GM12878 (cell line): Measurements from ENCODE around the gene ZNF18. TPM values are rescaled to one million over a fixed set of nuclear protein-coding genes. Genes with fewer than 3 reads are reported as not detected.
A peak's percentile ranks its signal among the peaks of the same experiment; 100 is the strongest.

ENCODE experiments used
- ATAC-seq: fragments of 200-7000 bp; cut with Tn5 transposase; 3 replicates; pipeline ENCODE4 v1.9.1; 2020; ENCODE audit warnings: mild to moderate bottlenecking, moderate library complexity
- BruUV-seq: library from RNA; stranded (reverse); fragments of 400-500 nt; replicated peaks from 2 replicates; lab custom pipeline; 2021; lab: Mats Ljungman, UMichigan
- CTCF ChIA-PET: fragments of 300-600 bp; sonication (Branson Sonifier 250); formaldehyde crosslinking; extraction: SDS; loops from one replicate; lab custom pipeline; 2021; ENCODE audit warnings: inconsistent platforms; lab: Yijun Ruan, JAX
- POLR2A ChIA-PET: fragments of 350-600 bp; formaldehyde crosslinking; extraction: SDS; loops from one replicate; lab custom pipeline; 2021; ENCODE audit warnings: inconsistent platforms; lab: Charles Lee
- RAD21 ChIA-PET: fragments of 300-600 bp; sonication (Branson Sonifier 250); formaldehyde crosslinking; loops from one replicate; lab custom pipeline; 2023; ENCODE audit warnings: antibody characterized with exemption; ENCODE audit not compliant: unreplicated experiment; lab: Charles Lee
- SMC1A ChIA-PET: fragments of 300-600 bp; sonication (Branson Sonifier 250); formaldehyde crosslinking; loops from one replicate; lab custom pipeline; 2023; ENCODE audit not compliant: unreplicated experiment, uncharacterized antibody; lab: Charles Lee
- DNase-seq: peaks from one replicate; pipeline ENCODE4 v3.0.0-alpha.2; 2011; ENCODE audit warnings: low read depth, low spot score
- FAIRE-seq: peaks from 3 replicates; lab custom pipeline; 2011; peaks lifted over from hg19 to GRCh38; lab: Jason Lieb, UNC
- H2AFZ ChIP-seq: 2 replicates; pipeline ENCODE4 v1.6.0; 2011; ENCODE audit warnings: low read depth, low read length, control low read depth; ENCODE audit not compliant: control insufficient read depth
- H3K27ac ChIP-seq: 2 replicates; pipeline ENCODE4 v1.5.1; 2011; ENCODE audit warnings: control low read depth; ENCODE audit not compliant: control insufficient read depth, insufficient read depth
- H3K27me3 ChIP-seq, 2 experiments: replicated peaks in 1 of 2; 2 replicates each; pipeline versions ENCODE4 v1.6.0 to v1.6.1; 2011; ENCODE audit warnings: low read length in 1 of 2; ENCODE audit not compliant: control insufficient read depth in 2 of 2, insufficient read depth in 2 of 2
- H3K36me3 ChIP-seq, 2 experiments: 2 replicates each; pipeline ENCODE4 v1.5.1; 2011; ENCODE audit warnings: low read length in 1 of 2; ENCODE audit not compliant: control insufficient read depth in 2 of 2, insufficient read depth in 2 of 2
- H3K4me1 ChIP-seq: 2 replicates; pipeline ENCODE4 v1.6.1; 2011; ENCODE audit warnings: mild to moderate bottlenecking, low read length, moderate library complexity, mixed read lengths; ENCODE audit not compliant: control insufficient read depth, insufficient read depth
- H3K4me2 ChIP-seq: 2 replicates; pipeline ENCODE4 v1.6.0; 2011; ENCODE audit warnings: control low read depth; ENCODE audit not compliant: control insufficient read depth, insufficient read depth
- H3K4me3 ChIP-seq: fragments of 200-600 bp; sonication (generic); 2 replicates; pipeline ENCODE4 v1.5.1; 2016
- H3K79me2 ChIP-seq: 2 replicates; pipeline ENCODE4 v1.6.0; 2011; ENCODE audit warnings: low read length; ENCODE audit not compliant: control insufficient read depth, insufficient read depth
- H3K9ac ChIP-seq: 2 replicates; pipeline ENCODE4 v1.8.0; 2011; ENCODE audit warnings: low read length, control low read depth, mixed read lengths; ENCODE audit not compliant: control insufficient read depth, insufficient read depth
- H3K9me3 ChIP-seq: replicated peaks from 3 replicates; pipeline ENCODE4 v1.5.1; 2011; ENCODE audit warnings: mild to moderate bottlenecking, low read length; ENCODE audit not compliant: control insufficient read depth, insufficient read depth
- H4K20me1 ChIP-seq: 2 replicates; pipeline ENCODE4 v1.6.0; 2011; ENCODE audit not compliant: control insufficient read depth, insufficient read depth
- CREM ChIP-seq: IDR thresholded peaks from 2 replicates; pipeline ENCODE4 v1.6.1; 2014; ENCODE audit warnings: antibody characterized with exemption, low read depth
- CUX1 ChIP-seq: IDR thresholded peaks from 2 replicates; pipeline ENCODE4 v1.6.1; 2012; ENCODE audit warnings: improper control_type of control experiment, low read depth, low read length; ENCODE audit not compliant: insufficient replicate concordance
- EED ChIP-seq: sonication (generic); IDR thresholded peaks from 2 replicates; pipeline ENCODE4 v1.6.1; 2016; ENCODE audit warnings: antibody characterized with exemption, low read depth
- EZH2 ChIP-seq: IDR thresholded peaks from 2 replicates; pipeline ENCODE4 v1.6.1; 2012; ENCODE audit warnings: low read depth, mild to moderate bottlenecking, control low read depth, inconsistent platforms, low read length, borderline replicate concordance; ENCODE audit not compliant: control insufficient read depth
- IKZF2 ChIP-seq, 2 experiments: fragments of 450-650 bp; IDR thresholded peaks; 2 replicates each; pipeline ENCODE4 v1.6.1; 2017; ENCODE audit warnings: mild to moderate bottlenecking in 2 of 2, moderate library complexity in 2 of 2
- IRF4 ChIP-seq: IDR thresholded peaks from 2 replicates; pipeline ENCODE4 v1.6.1; 2011; ENCODE audit warnings: low read depth, low read length
- KAT2A ChIP-seq: conservative IDR thresholded peaks from 2 replicates; pipeline ENCODE4 v1.6.1; 2011; ENCODE audit warnings: low read depth, low read length; ENCODE audit not compliant: control insufficient read depth
- POLR2A ChIP-seq: IDR thresholded peaks from 2 replicates; pipeline ENCODE4 v1.6.1; 2011; ENCODE audit warnings: low read depth, mild to moderate bottlenecking, low read length
- POLR2AphosphoS5 ChIP-seq: IDR thresholded peaks from 2 replicates; pipeline ENCODE4 v1.6.1; 2011; ENCODE audit warnings: mild to moderate bottlenecking, low read length, inconsistent platforms
- POU2F2 ChIP-seq: IDR thresholded peaks from 3 replicates; pipeline ENCODE4 v1.6.1; 2011; ENCODE audit warnings: low read depth, mild to moderate bottlenecking, low read length, borderline replicate concordance
- RAD21 ChIP-seq: IDR thresholded peaks from 2 replicates; pipeline ENCODE4 v1.6.1; 2011; ENCODE audit warnings: mild to moderate bottlenecking, low read depth, low read length, moderate library complexity; ENCODE audit not compliant: insufficient read depth
- SREBF1 ChIP-seq: IDR thresholded peaks from 2 replicates; pipeline ENCODE4 v1.6.1; 2012; ENCODE audit warnings: mild to moderate bottlenecking, low read length
- STAT3 ChIP-seq: IDR thresholded peaks from 2 replicates; pipeline ENCODE4 v1.6.1; 2011; ENCODE audit warnings: low read depth, low read length, improper control_type of control experiment
- USF2 ChIP-seq: IDR thresholded peaks from 2 replicates; pipeline ENCODE4 v1.6.1; 2011; ENCODE audit warnings: low read depth, low read length, improper control_type of control experiment, borderline replicate concordance
- ZZZ3 ChIP-seq: IDR thresholded peaks from 2 replicates; pipeline ENCODE4 v1.6.1; 2011; ENCODE audit warnings: low read depth; ENCODE audit not compliant: control insufficient read depth, insufficient read length
- WGBS: methylation state at CpG from one replicate; pipeline ENCODE4 v1.1.6; 2016; ENCODE audit warnings: low lambda C conversion rate; ENCODE audit not compliant: insufficient replicate concordance, insufficient coverage; ENCODE audit errors: missing lambda C conversion rate; 5-methylcytosine and 5-hydroxymethylcytosine counted together
- in situ Hi-C: fragments of 300-500 bp; cut with MboI; formaldehyde crosslinking; loops from 9 replicates; pipeline ENCODE4 v1.14.3; 2018; ENCODE audit warnings: mixed read lengths
- intact Hi-C: fragments of 100-400 bp; cut with micrococcal nuclease; formaldehyde crosslinking; loops from one replicate; pipeline ENCODE4 v1.14.2; 2022; ENCODE audit not compliant: unreplicated experiment
- polyA plus RNA-seq, 11 experiments: library from polyadenylated mRNA; depleted of rRNA in 4 of 11; unstranded in 6 of 11; stranded (reverse) in 5 of 11; fragments of >200 nt; fragmentation: Nextera tagmentation in 4 of 11; fragmentation: Illumina TruSeq in 1 of 11; extraction: Ambion mirVana in 4 of 11; extraction: Trizol in 1 of 11; gene quantifications; 1 replicate in 1 of 11; 2 replicates in 10 of 11; pipeline versions ENCODE4 v1.2.1 to v1.2.3, GENCODE V29; 2011 to 2016; ENCODE audit warnings: inconsistent platforms in 2 of 11, missing spikeins in 2 of 11, low read depth in 1 of 11
- total RNA-seq, 4 experiments: library from RNA; depleted of rRNA in 3 of 4; stranded (reverse); fragments of >200 nt in 3 of 4; fragmentation: Illumina TruSeq in 1 of 4; extraction: Trizol in 1 of 4; gene quantifications; 2 replicates each; pipeline versions ENCODE4 v1.2.1 to v1.2.3, GENCODE V29; 2013 to 2021
- TF ChIP-seq, protein P1 (sequence below): fragments of 450-650 bp; formaldehyde crosslinking; IDR thresholded peaks from 2 replicates; pipeline ENCODE4 v1.4.0; 2020; ENCODE audit warnings: mild to moderate bottlenecking, moderate library complexity

Gene ZNF18
- total and polyA plus RNA-seq, 10 of the 15 experiments (the other 5 are each of a cell fraction or from before 2014, with no cell fraction given) = 4.6 to 10.2 (median 9.1) TPM

DNA sequence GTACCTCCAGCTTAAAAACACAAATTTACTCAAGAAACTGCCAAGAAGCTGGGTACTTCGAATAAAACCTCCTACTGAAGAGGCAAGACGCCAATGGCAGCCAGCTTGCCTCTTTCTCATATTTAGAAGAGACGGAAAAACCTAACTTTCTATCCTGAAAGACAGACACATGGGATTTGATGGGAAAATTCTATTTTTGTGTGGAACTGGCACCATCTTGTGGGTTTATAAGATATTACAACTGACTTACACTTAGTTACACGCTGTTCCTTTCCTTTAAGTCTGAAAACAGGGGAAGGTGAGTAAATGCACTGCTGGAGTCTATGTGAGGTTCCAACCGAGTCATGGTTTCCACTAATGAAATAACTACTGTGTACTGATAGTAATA, 10.3 kb downstream of the ZNF18 start:
- Histone ChIP-seq H3K36me3 (peaks cover 0 to 4% of the 10 kb centered on the region in 2 experiments), H3K4me1 (no peaks in the 10 kb centered on the region), H3K79me2 (no peaks in the 10 kb centered on the region), H2AFZ (no peak overlapping the region), H3K27me3 (no peaks in the 10 kb centered on the region), H3K4me3 (no peak overlapping the region), H3K9me3 (no peaks in the 10 kb centered on the region), H3K4me2 (no peak overlapping the region), H4K20me1 (no peaks in the 10 kb centered on the region), H3K9ac (no peak overlapping the region), H3K27ac (no peak overlapping the region)
- ATAC-seq (no peak), DNase-seq (no peak), FAIRE-seq (peak; percentile 41)
- ChIA-PET RAD21 (no interaction called here), CTCF (interaction anchor here (0.6 to 1.6 kb wide), 7 partner anchors 10 to 1109 kb away, joined by 3 to 6 read pairs (median 4); partner anchors contain the start of gene ZNF18), SMC1A (interaction anchor here (1.3 to 1.4 kb wide), 3 partner anchors 9 to 36 kb away, joined by 3 to 9 read pairs (median 3); no protein-coding TSS in a partner anchor), POLR2A (no interaction called here)
- in situ Hi-C loops (no loop called here), intact Hi-C loops (loop anchor here (5.0 kb wide), 1 partner anchor 1110 kb away; no protein-coding TSS in a partner anchor)
- no TSS peak for BruUV-seq
- WGBS = 79% methylated on average over 5 of the region's 5 CpGs
- TF ChIP-seq USF2 (no peak), RAD21 (peak; percentile 32; the same call in 1 of the 2 replicates), STAT3 (no peak), ZZZ3 (no peak), POU2F2 (no peak), POLR2A (no peak), POLR2AphosphoS5 (no peak), SREBF1 (no peak), IKZF2 (IDR thresholded peaks at IDR 0.05) (no peak), KAT2A (no peak), CREM (no peak), IRF4 (no peak), EED (no peak), EZH2 (no peak), CUX1 (no peak)
- TF ChIP-seq, protein P1, sequence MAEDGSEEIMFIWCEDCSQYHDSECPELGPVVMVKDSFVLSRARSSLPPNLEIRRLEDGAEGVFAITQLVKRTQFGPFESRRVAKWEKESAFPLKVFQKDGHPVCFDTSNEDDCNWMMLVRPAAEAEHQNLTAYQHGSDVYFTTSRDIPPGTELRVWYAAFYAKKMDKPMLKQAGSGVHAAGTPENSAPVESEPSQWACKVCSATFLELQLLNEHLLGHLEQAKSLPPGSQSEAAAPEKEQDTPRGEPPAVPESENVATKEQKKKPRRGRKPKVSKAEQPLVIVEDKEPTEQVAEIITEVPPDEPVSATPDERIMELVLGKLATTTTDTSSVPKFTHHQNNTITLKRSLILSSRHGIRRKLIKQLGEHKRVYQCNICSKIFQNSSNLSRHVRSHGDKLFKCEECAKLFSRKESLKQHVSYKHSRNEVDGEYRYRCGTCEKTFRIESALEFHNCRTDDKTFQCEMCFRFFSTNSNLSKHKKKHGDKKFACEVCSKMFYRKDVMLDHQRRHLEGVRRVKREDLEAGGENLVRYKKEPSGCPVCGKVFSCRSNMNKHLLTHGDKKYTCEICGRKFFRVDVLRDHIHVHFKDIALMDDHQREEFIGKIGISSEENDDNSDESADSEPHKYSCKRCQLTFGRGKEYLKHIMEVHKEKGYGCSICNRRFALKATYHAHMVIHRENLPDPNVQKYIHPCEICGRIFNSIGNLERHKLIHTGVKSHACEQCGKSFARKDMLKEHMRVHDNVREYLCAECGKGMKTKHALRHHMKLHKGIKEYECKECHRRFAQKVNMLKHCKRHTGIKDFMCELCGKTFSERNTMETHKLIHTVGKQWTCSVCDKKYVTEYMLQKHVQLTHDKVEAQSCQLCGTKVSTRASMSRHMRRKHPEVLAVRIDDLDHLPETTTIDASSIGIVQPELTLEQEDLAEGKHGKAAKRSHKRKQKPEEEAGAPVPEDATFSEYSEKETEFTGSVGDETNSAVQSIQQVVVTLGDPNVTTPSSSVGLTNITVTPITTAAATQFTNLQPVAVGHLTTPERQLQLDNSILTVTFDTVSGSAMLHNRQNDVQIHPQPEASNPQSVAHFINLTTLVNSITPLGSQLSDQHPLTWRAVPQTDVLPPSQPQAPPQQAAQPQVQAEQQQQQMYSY = no peak
